B cell (primary cell): ENCODE data around the gene HTRA1. TPM values are rescaled to one million over a fixed set of nuclear protein-coding genes. Genes with fewer than 3 reads are reported as not detected.

ENCODE experiments used
- ATAC-seq: fragments of 200-7000 bp; cut with Tn5 transposase; one replicate; pipeline ENCODE4 v1.10.0; 2021; ENCODE audit warnings: low read depth, mild to moderate bottlenecking, moderate number of reproducible peaks, moderate library complexity
- CTCF ChIA-PET: fragments of 350-600 bp; sonication (Branson Sonifier 250); formaldehyde crosslinking; loops from one replicate; lab custom pipeline; 2021; ENCODE audit warnings: antibody characterized with exemption, inconsistent platforms; lab: Charles Lee
- POLR2A ChIA-PET: fragments of 350-600 bp; sonication (Branson Sonifier 250); formaldehyde crosslinking; loops from one replicate; lab custom pipeline; 2021; ENCODE audit warnings: antibody characterized with exemption; lab: Charles Lee
- DNase-seq: peaks from one replicate; pipeline ENCODE4 v3.0.0; 2013
- H2AFZ ChIP-seq: 2 replicates; pipeline ENCODE4 v1.6.1; 2012; ENCODE audit warnings: mild to moderate bottlenecking, low read depth, low read length; ENCODE audit not compliant: insufficient read depth, poor library complexity, severe bottlenecking
- H3K27ac ChIP-seq, 2 donors: 1 replicate in 1 of 2; 2 replicates in 1 of 2; pipeline ENCODE4 v1.5.1; 2012 to 2013; ENCODE audit warnings: low read length in 2 of 2, mild to moderate bottlenecking in 2 of 2, moderate library complexity in 1 of 2
- H3K27me3 ChIP-seq, 4 experiments: fragments of 200-600 bp in 1 of 4; sonication (generic) in 1 of 4; replicated peaks in 1 of 4; 1 replicate in 2 of 4; 2 replicates in 2 of 4; pipeline versions ENCODE4 v1.6.1 to v1.7.0; 2013 to 2016; ENCODE audit warnings: low read length in 3 of 4, mild to moderate bottlenecking in 2 of 4, mixed read lengths in 1 of 4, moderate library complexity in 1 of 4; ENCODE audit not compliant: insufficient read depth in 4 of 4, control insufficient read depth in 3 of 4; ENCODE audit errors: control extremely low read depth in 1 of 4
- H3K36me3 ChIP-seq, 2 experiments: replicated peaks in 1 of 2; 1 replicate in 1 of 2; 2 replicates in 1 of 2; pipeline versions ENCODE4 v1.6.1 to v1.7.1; 2013; ENCODE audit warnings: low read length in 1 of 2; ENCODE audit not compliant: insufficient read depth in 2 of 2, control insufficient read depth in 1 of 2; ENCODE audit errors: control extremely low read depth in 1 of 2, extremely low read depth in 1 of 2
- H3K4me1 ChIP-seq, 2 donors: fragments of 200-600 bp in 1 of 2; sonication (generic) in 1 of 2; 1 replicate in 1 of 2; 2 replicates in 1 of 2; pipeline versions ENCODE4 v1.5.1 to v1.6.1; 2013 to 2017; ENCODE audit warnings: low read length in 2 of 2; ENCODE audit not compliant: control insufficient read depth in 2 of 2, insufficient read depth in 2 of 2
- H3K4me2 ChIP-seq: replicated peaks from 2 replicates; pipeline ENCODE3; 2012; ENCODE audit warnings: mild to moderate bottlenecking, low read depth, low read length; ENCODE audit not compliant: poor library complexity, severe bottlenecking
- H3K4me3 ChIP-seq, 5 experiments: fragments of 200-600 bp in 1 of 5; sonication (generic) in 1 of 5; 1 replicate in 3 of 5; 2 replicates in 2 of 5; pipeline versions ENCODE4 v1.5.1 to v1.7.0; 2011 to 2016; ENCODE audit warnings: low read length in 4 of 5, mild to moderate bottlenecking in 4 of 5, low read depth in 2 of 5, control low read depth in 1 of 5, moderate library complexity in 1 of 5; ENCODE audit not compliant: insufficient read depth in 1 of 5; ENCODE audit errors: control extremely low read depth in 1 of 5, extremely low read depth in 1 of 5
- H3K79me2 ChIP-seq: fragments of 200-600 bp; sonication (generic); one replicate; pipeline ENCODE4 v1.6.0; 2016; ENCODE audit warnings: low read length; ENCODE audit not compliant: control insufficient read depth, insufficient read depth
- H3K9ac ChIP-seq: fragments of 200-600 bp; sonication (generic); 2 replicates; pipeline ENCODE4 v1.6.1; 2017; ENCODE audit warnings: mild to moderate bottlenecking, low read length, moderate library complexity
- H3K9me3 ChIP-seq, 3 donors: one replicate each; pipeline versions ENCODE4 v1.6.1 to v1.7.1; 2013; ENCODE audit warnings: low read length in 2 of 3; ENCODE audit not compliant: control insufficient read depth in 2 of 3, insufficient read depth in 1 of 3; ENCODE audit errors: control extremely low read depth in 1 of 3
- H4K20me1 ChIP-seq: 2 replicates; pipeline ENCODE4 v1.6.0; 2012; ENCODE audit warnings: mild to moderate bottlenecking, low read length; ENCODE audit not compliant: insufficient read depth, control insufficient read depth, poor library complexity, severe bottlenecking
- H3K27ac Mint-ChIP-seq: one replicate; pipeline ENCODE4 v1.8.0; 2021; ENCODE audit warnings: mixed read lengths
- H3K27me3 Mint-ChIP-seq: one replicate; pipeline ENCODE4 v1.8.0; 2021; ENCODE audit warnings: mixed read lengths
- H3K4me1 Mint-ChIP-seq: one replicate; pipeline ENCODE4 v1.8.0; 2021; ENCODE audit warnings: mixed read lengths
- H3K4me3 Mint-ChIP-seq: one replicate; pipeline ENCODE4 v1.8.0; 2021; ENCODE audit warnings: mixed read lengths
- H3K9me3 Mint-ChIP-seq: one replicate; pipeline ENCODE4 v1.8.0; 2022; ENCODE audit warnings: mixed read lengths; ENCODE audit not compliant: insufficient read depth
- CTCF ChIP-seq: fragments of 200-600 bp; IDR thresholded peaks from one replicate; pipeline ENCODE4 v1.8.0; 2022; ENCODE audit warnings: antibody characterized with exemption, mild to moderate bottlenecking
- EZH2 ChIP-seq: IDR thresholded peaks from 2 replicates; pipeline ENCODE4 v1.6.1; 2012; ENCODE audit warnings: borderline replicate concordance, low read depth, mild to moderate bottlenecking, moderate library complexity, low read length; ENCODE audit not compliant: insufficient read depth, poor library complexity, severe bottlenecking
- WGBS: methylation state at CpG from one replicate; pipeline ENCODE4 v1.1.5; 2013; ENCODE audit warnings: missing lambda C conversion rate; ENCODE audit not compliant: insufficient coverage; 5-methylcytosine and 5-hydroxymethylcytosine counted together
- intact Hi-C: fragments of 100-400 bp; cut with micrococcal nuclease; formaldehyde crosslinking; loops from one replicate; pipeline ENCODE4 v1.10.0; 2022
- polyA plus RNA-seq: library from polyadenylated mRNA; depleted of rRNA; stranded (reverse); fragments of >200 nt; gene quantifications from 2 replicates; pipeline ENCODE4 v1.2.3, GENCODE V29; 2012
- total RNA-seq, 2 donors: library from RNA; stranded (reverse); fragments of 120-200 nt in 1 of 2; gene quantifications; 1 replicate in 1 of 2; 2 replicates in 1 of 2; pipeline versions ENCODE4 v1.2.3 to v1.2.4, GENCODE V29; 2013 to 2022

Gene HTRA1
- total and polyA plus RNA-seq, 2 donors (not counting 1 experiment from before 2014, with no cell fraction given) = not detected

DNA sequence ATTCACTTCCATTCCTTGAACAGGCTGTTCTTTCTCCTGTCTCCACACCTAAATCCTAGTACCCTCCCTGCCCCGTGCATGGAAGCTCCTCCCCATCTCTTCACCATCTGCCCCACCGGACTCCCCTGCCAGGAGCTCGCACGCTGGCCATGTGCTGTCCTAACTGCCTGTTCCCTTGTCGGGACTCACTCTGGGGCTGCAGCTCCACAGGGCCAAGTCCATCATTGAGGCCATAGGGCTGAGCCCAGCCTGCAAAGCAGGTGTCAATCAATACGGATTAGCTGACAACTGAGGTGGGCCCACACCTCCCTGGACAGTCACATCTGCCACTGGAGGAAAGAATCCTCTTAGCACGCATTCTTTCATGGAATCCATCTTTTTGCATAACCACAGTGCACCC lies 57.8 kb downstream of the HTRA1 start:
- ATAC-seq (no peak), DNase-seq (no peak)
- CTCF ChIA-PET = no interaction called here
- H3K79me2 ChIP-seq = no peaks in the 10 kb centered on the region
- H3K4me1 ChIP-seq = no peaks in the 10 kb centered on the region
- POLR2A ChIA-PET = no interaction called here
- no peak overlapping the region for H3K4me3 ChIP-seq
- no peaks in the 10 kb centered on the region for H3K27me3 ChIP-seq
- 89% methylated on average over 6 of the region's 7 CpGs for WGBS
- Mint-ChIP-seq H3K4me1 (peaks cover 2% of the 10 kb centered on the region), H3K27me3 (peaks cover 10% of the 10 kb centered on the region), H3K9me3 (no peaks in the 10 kb centered on the region), H3K27ac (no peak overlapping the region), H3K4me3 (no peak overlapping the region)
- TF ChIP-seq EZH2 = no peak
- TF ChIP-seq CTCF = no peak
- H2AFZ ChIP-seq = no peak overlapping the region
- H3K9me3 ChIP-seq = peaks cover 0 to 3% (median 0%) of the 10 kb centered on the region in 3 donors
- no peaks in the 10 kb centered on the region for H3K36me3 ChIP-seq
- no peak overlapping the region for H3K27ac ChIP-seq
- intact Hi-C loops = no loop called here
- no peak overlapping the region for H3K9ac ChIP-seq
- H4K20me1 ChIP-seq = no peaks in the 10 kb centered on the region
- no peak overlapping the region for H3K4me2 ChIP-seq

DNA sequence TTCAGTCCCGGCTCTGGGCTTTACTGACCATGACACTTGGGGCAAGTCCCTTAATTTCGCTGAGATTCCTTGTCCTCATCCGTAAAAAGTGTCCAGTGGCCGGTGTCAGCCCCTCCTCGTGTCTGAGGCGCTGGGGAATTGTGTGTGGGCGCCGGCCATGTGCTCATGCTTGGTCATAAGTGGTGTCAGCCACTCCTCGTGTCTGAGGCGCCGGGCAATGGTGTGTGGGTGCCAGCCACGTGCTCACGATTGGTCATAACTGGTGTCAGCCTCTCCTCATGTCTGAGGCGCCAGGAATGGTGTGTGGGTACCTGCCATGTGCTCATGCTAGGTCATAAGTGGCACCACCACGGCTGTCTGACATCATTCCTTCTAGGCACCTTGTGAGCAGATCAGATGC lies 58.5 kb downstream of the HTRA1 start:
- Mint-ChIP-seq H3K4me3 (no peak overlapping the region), H3K4me1 (peaks cover 2% of the 10 kb centered on the region), H3K27me3 (peaks cover 10% of the 10 kb centered on the region), H3K9me3 (no peaks in the 10 kb centered on the region), H3K27ac (no peak overlapping the region)
- TF ChIP-seq CTCF = no peak
- no peak for TF ChIP-seq EZH2
- Histone ChIP-seq H3K4me2 (no peak overlapping the region), H3K27ac (no peak overlapping the region), H3K4me1 (no peaks in the 10 kb centered on the region), H3K4me3 (no peak overlapping the region), H3K27me3 (no peaks in the 10 kb centered on the region), H3K36me3 (no peaks in the 10 kb centered on the region), H2AFZ (no peak overlapping the region), H3K79me2 (no peaks in the 10 kb centered on the region), H3K9ac (no peak overlapping the region), H4K20me1 (no peaks in the 10 kb centered on the region), H3K9me3 (peaks cover 0 to 3% (median 0%) of the 10 kb centered on the region in 3 donors)
- intact Hi-C loops = no loop called here
- ATAC-seq (no peak), DNase-seq (no peak)
- CTCF ChIA-PET = no interaction called here
- POLR2A ChIA-PET = no interaction called here
- 75% methylated on average over 14 of the region's 15 CpGs for WGBS
